H9 (cell line): ENCODE results near the gene DEAF1. TPM values are rescaled to one million over a fixed set of nuclear protein-coding genes. Genes with fewer than 3 reads are reported as not detected.

Experiments used
- DNase-seq: peaks from one replicate; pipeline ENCODE4 v3.0.0-alpha.2; 2017
- H2AFZ ChIP-seq: one replicate; pipeline ENCODE4 v1.6.1; 2013; ENCODE audit warnings: mild to moderate bottlenecking, low read length, control low read depth, moderate library complexity
- H2AK5ac ChIP-seq: 2 replicates; pipeline ENCODE4 v1.6.1; 2013; ENCODE audit warnings: low read length, control low read depth, mixed read lengths; ENCODE audit not compliant: insufficient read length
- H2BK120ac ChIP-seq: one replicate; pipeline ENCODE4 v1.6.1; 2013; ENCODE audit warnings: low read depth, mild to moderate bottlenecking, low read length, control low read depth, inconsistent platforms; ENCODE audit not compliant: poor library complexity, severe bottlenecking
- H2BK12ac ChIP-seq: 2 replicates; pipeline ENCODE4 v1.6.1; 2013; ENCODE audit warnings: low read length, control low read depth, mixed read lengths, low read depth; ENCODE audit not compliant: insufficient read length
- H2BK15ac ChIP-seq: 2 replicates; pipeline ENCODE4 v1.6.1; 2013; ENCODE audit warnings: low read depth, low read length, control low read depth
- H2BK20ac ChIP-seq: one replicate; pipeline ENCODE4 v1.6.1; 2013; ENCODE audit warnings: low read depth, mild to moderate bottlenecking, low read length, control low read depth, inconsistent platforms; ENCODE audit not compliant: poor library complexity, severe bottlenecking
- H2BK5ac ChIP-seq: 2 replicates; pipeline ENCODE4 v1.6.1; 2013; ENCODE audit warnings: low read length, control low read depth, mixed read lengths; ENCODE audit not compliant: insufficient read length
- H3K14ac ChIP-seq: 2 replicates; pipeline ENCODE4 v1.6.1; 2013; ENCODE audit warnings: low read length, control low read depth; ENCODE audit not compliant: insufficient read depth
- H3K18ac ChIP-seq: 2 replicates; pipeline ENCODE4 v1.6.1; 2013; ENCODE audit warnings: low read depth, mild to moderate bottlenecking, mixed read lengths, low read length, control low read depth; ENCODE audit not compliant: insufficient read length
- H3K23ac ChIP-seq: 2 replicates; pipeline ENCODE4 v1.6.1; 2013; ENCODE audit warnings: low read length, control low read depth, mixed read lengths, low read depth; ENCODE audit not compliant: insufficient read length
- H3K23me2 ChIP-seq: 2 replicates; pipeline ENCODE4 v1.6.1; 2013; ENCODE audit warnings: low read depth, mild to moderate bottlenecking, mixed read lengths, low read length, control low read depth; ENCODE audit not compliant: insufficient read length, poor library complexity, severe bottlenecking
- H3K27ac ChIP-seq: 2 replicates; pipeline ENCODE4 v1.5.1; 2013; ENCODE audit warnings: low read length, control low read depth, mixed read lengths, low read depth; ENCODE audit not compliant: insufficient read length
- H3K27me3 ChIP-seq: 2 replicates; pipeline ENCODE4 v1.6.1; 2013; ENCODE audit warnings: low read length, control low read depth, inconsistent platforms; ENCODE audit not compliant: insufficient read depth
- H3K4ac ChIP-seq: 2 replicates; pipeline ENCODE4 v1.6.1; 2013; ENCODE audit warnings: low read depth, mild to moderate bottlenecking, control low read depth, inconsistent platforms, low read length, moderate library complexity
- H3K4me1 ChIP-seq: 2 replicates; pipeline ENCODE4 v1.6.1; 2013; ENCODE audit warnings: low read length, control low read depth, inconsistent platforms; ENCODE audit not compliant: insufficient read depth
- H3K4me2 ChIP-seq: 2 replicates; pipeline ENCODE4 v1.6.1; 2013; ENCODE audit warnings: low read length, control low read depth, mixed read lengths; ENCODE audit not compliant: insufficient read length, insufficient read depth
- H3K56ac ChIP-seq: 2 replicates; pipeline ENCODE4 v1.6.1; 2013; ENCODE audit warnings: low read depth, mild to moderate bottlenecking, mixed read lengths, low read length, control low read depth; ENCODE audit not compliant: insufficient read length
- H3K79me1 ChIP-seq: 2 replicates; pipeline ENCODE4 v1.6.1; 2013; ENCODE audit warnings: low read depth, mild to moderate bottlenecking, moderate library complexity, low read length, control low read depth, inconsistent platforms; ENCODE audit not compliant: insufficient read depth, poor library complexity, severe bottlenecking
- H3K79me2 ChIP-seq: 2 replicates; pipeline ENCODE4 v1.6.1; 2013; ENCODE audit warnings: low read length, control low read depth, inconsistent platforms; ENCODE audit not compliant: insufficient read depth
- H3K9ac ChIP-seq: 2 replicates; pipeline ENCODE4 v1.6.1; 2013; ENCODE audit warnings: low read length, control low read depth, mixed read lengths; ENCODE audit not compliant: insufficient read length; ENCODE audit errors: extremely low read depth
- H3K9me3 ChIP-seq: one replicate; pipeline ENCODE4 v1.6.1; 2013; ENCODE audit warnings: low read depth, low read length, inconsistent platforms; ENCODE audit not compliant: control insufficient read depth
- H3T11ph ChIP-seq: one replicate; pipeline ENCODE4 v1.6.1; 2013; ENCODE audit warnings: mild to moderate bottlenecking, low read length, control low read depth, inconsistent platforms
- H4K20me1 ChIP-seq: one replicate; pipeline ENCODE4 v1.6.1; 2013; ENCODE audit not compliant: control insufficient read depth, insufficient read length, insufficient read depth
- H4K5ac ChIP-seq: 2 replicates; pipeline ENCODE4 v1.6.1; 2013; ENCODE audit warnings: low read depth, mild to moderate bottlenecking, mixed read lengths, low read length, control low read depth; ENCODE audit not compliant: insufficient read length
- H4K8ac ChIP-seq: replicated peaks from 2 replicates; pipeline ENCODE4 v1.6.1; 2013; ENCODE audit warnings: low read length, control low read depth, mixed read lengths, low read depth; ENCODE audit not compliant: insufficient read length
- H4K91ac ChIP-seq: 2 replicates; pipeline ENCODE4 v1.6.1; 2013; ENCODE audit warnings: low read depth, mild to moderate bottlenecking, moderate library complexity, mixed read lengths, low read length, control low read depth; ENCODE audit not compliant: insufficient read length
- H3K27ac Mint-ChIP-seq, 3 experiments: 2 replicates in 2 of 3; 3 replicates in 1 of 3; pipeline ENCODE4 v1.8.0; 2020 to 2021; ENCODE audit warnings: mixed read lengths in 3 of 3, mild to moderate bottlenecking in 1 of 3, moderate library complexity in 1 of 3
- H3K27me3 Mint-ChIP-seq: 2 replicates; pipeline ENCODE4 v1.8.0; 2021; ENCODE audit warnings: low read depth, mild to moderate bottlenecking, moderate library complexity, mixed read lengths
- H3K36me3 Mint-ChIP-seq, 3 experiments: 2 replicates in 2 of 3; 3 replicates in 1 of 3; pipeline ENCODE4 v1.8.0; 2020 to 2021; ENCODE audit warnings: low read depth in 3 of 3, mixed read lengths in 3 of 3; ENCODE audit not compliant: insufficient read depth in 1 of 3
- H3K4me1 Mint-ChIP-seq, 2 experiments: 2 replicates each; pipeline ENCODE4 v1.8.0; 2020; ENCODE audit warnings: mixed read lengths in 2 of 2
- H3K4me3 Mint-ChIP-seq, 2 experiments: 2 replicates in 1 of 2; 3 replicates in 1 of 2; pipeline ENCODE4 v1.8.0; 2020 to 2021; ENCODE audit warnings: mild to moderate bottlenecking in 2 of 2, mixed read lengths in 2 of 2, moderate library complexity in 1 of 2
- H3K9me3 Mint-ChIP-seq, 2 experiments: 2 replicates in 1 of 2; 3 replicates in 1 of 2; pipeline ENCODE4 v1.8.0; 2020; ENCODE audit warnings: mild to moderate bottlenecking in 2 of 2, mixed read lengths in 2 of 2, moderate library complexity in 1 of 2
- WGBS: extraction: QIAGEN DNeasy Blood & Tissue Kit; methylation state at CpG from one replicate; pipeline ENCODE4 v1.1.7; 2013; ENCODE audit warnings: missing lambda C conversion rate, low lambda C conversion rate, mixed read lengths; ENCODE audit not compliant: insufficient read length; ENCODE audit errors: extremely low coverage; 5-methylcytosine and 5-hydroxymethylcytosine counted together
- total RNA-seq: library from RNA; stranded (reverse); gene quantifications from 2 replicates; pipeline ENCODE4 v1.2.1, GENCODE V29; 2021
- TF ChIP-seq, protein P1 (sequence below): fragments of 200-600 bp; sonication (generic); conservative IDR thresholded peaks from 3 replicates; pipeline ENCODE4 v1.8.0; 2021; ENCODE audit warnings: antibody characterized with exemption, mild to moderate bottlenecking

The DEAF1 gene
- total RNA-seq, 1 experiment from 2014 or later, result 67.3 TPM

DNA sequence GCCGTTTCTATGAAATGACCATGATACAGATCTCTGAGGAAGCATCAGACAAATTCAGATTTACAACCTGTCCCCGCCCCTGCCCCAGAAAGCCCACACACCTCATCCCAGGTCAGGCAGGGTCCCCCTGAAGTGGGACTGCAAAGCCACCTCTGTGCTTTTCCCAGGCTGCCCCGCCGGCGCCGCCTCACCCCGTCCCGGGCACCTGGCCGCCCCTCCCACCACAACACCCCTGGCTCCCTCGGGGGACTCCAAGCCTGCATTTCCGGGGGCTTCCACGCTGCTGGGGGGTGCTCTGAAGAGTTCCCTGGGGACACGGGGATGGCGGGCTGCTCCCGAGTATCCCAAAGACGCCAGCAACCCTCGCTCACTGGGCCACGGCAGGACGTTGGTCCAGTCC is 34.7 kb downstream of the DEAF1 start:
- Histone ChIP-seq H3K27me3 (no peaks in the 10 kb centered on the region), H3K4ac (no peak overlapping the region), H2AFZ (no peak overlapping the region), H2BK15ac (no peak overlapping the region), H2BK120ac (no peak overlapping the region), H3K9me3 (no peaks in the 10 kb centered on the region), H2BK5ac (no peak overlapping the region), H3K23me2 (no peaks in the 10 kb centered on the region), H4K91ac (no peak overlapping the region), H3K27ac (no peak overlapping the region), H3K23ac (no peak overlapping the region), H3K4me2 (no peak overlapping the region), H3K79me1 (no peaks in the 10 kb centered on the region), H4K20me1 (no peaks in the 10 kb centered on the region), H2AK5ac (no peak overlapping the region), H3T11ph (no peak overlapping the region), H3K9ac (no peak overlapping the region), H3K18ac (no peak overlapping the region), H3K56ac (no peak overlapping the region), H2BK12ac (no peak overlapping the region), H4K8ac (no peak overlapping the region), H4K5ac (no peak overlapping the region), H3K79me2 (no peaks in the 10 kb centered on the region), H2BK20ac (no peak overlapping the region), H3K14ac (no peak overlapping the region), H3K4me1 (no peaks in the 10 kb centered on the region)
- no peak for DNase-seq
- H3K4me1 Mint-ChIP-seq, result 0 out of 4 replicates have a peak, but pooled peaks cover 0 to 3% of the 10 kb centered on the region in 2 experiments
- H3K27me3 Mint-ChIP-seq, result no peaks in the 10 kb centered on the region
- H3K27ac Mint-ChIP-seq, result peak overlapping the region in 1 of 3 experiments; percentile 30; a peak in 1 of 7 replicates
- TF ChIP-seq, protein P1, sequence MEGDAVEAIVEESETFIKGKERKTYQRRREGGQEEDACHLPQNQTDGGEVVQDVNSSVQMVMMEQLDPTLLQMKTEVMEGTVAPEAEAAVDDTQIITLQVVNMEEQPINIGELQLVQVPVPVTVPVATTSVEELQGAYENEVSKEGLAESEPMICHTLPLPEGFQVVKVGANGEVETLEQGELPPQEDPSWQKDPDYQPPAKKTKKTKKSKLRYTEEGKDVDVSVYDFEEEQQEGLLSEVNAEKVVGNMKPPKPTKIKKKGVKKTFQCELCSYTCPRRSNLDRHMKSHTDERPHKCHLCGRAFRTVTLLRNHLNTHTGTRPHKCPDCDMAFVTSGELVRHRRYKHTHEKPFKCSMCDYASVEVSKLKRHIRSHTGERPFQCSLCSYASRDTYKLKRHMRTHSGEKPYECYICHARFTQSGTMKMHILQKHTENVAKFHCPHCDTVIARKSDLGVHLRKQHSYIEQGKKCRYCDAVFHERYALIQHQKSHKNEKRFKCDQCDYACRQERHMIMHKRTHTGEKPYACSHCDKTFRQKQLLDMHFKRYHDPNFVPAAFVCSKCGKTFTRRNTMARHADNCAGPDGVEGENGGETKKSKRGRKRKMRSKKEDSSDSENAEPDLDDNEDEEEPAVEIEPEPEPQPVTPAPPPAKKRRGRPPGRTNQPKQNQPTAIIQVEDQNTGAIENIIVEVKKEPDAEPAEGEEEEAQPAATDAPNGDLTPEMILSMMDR, result no peak
- H3K9me3 Mint-ChIP-seq, result no peaks in the 10 kb centered on the region
- peaks cover 6 to 47% (median 28%) of the 10 kb centered on the region in 3 experiments; a peak in 6 of 7 replicates for H3K36me3 Mint-ChIP-seq
- WGBS, result no CpG with 5 or more reads among the region's 19 CpGs
- H3K4me3 Mint-ChIP-seq, result no peak overlapping the region
